ENCODE results near the gene RNF13.

RNF13 gene, protein sequence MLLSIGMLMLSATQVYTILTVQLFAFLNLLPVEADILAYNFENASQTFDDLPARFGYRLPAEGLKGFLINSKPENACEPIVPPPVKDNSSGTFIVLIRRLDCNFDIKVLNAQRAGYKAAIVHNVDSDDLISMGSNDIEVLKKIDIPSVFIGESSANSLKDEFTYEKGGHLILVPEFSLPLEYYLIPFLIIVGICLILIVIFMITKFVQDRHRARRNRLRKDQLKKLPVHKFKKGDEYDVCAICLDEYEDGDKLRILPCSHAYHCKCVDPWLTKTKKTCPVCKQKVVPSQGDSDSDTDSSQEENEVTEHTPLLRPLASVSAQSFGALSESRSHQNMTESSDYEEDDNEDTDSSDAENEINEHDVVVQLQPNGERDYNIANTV

DNA sequence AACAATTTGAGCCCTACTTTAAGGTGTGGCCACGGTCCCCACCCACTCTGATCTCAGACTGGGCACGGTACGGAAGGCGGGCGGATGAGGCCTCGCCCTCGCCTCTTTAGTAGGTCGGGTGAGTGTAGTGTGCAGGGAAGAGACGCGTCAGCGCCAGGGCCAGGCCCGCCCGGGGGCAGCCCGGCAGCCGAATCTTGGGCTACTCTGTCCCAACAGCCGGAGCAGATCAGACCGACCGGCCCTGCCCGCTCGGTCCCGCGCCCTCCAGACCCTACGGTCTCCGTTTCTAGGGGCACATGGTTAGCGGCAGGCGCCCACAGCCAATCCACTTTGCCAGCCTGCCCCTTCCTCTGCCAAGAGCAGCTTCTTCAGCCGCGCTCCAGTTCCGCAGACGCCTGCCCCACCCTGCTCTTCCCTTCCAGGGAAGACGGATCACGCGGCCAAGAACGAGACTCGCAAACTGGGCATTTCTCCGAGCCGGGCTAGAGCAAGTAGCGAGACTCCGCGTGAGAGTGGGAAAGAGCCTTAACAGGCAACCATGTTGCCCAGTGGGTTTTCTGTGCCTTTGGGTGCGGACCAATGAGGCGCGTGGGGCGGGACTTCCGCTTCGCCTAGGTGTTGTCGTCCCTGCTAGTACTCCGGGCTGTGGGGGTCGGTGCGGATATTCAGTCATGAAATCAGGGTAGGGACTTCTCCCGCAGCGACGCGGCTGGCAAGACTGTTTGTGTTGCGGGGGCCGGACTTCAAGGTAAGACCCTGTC, at the start of gene RNF13:
RNF13 (plus strand) TSS at position 610 of the 761 bp plus-strand sequence. CDS start 32,812 bp downstream, outside the sequence.
- peak; percentile 87 for DNase-seq (ENCODE audit: low read depth)

DNA sequence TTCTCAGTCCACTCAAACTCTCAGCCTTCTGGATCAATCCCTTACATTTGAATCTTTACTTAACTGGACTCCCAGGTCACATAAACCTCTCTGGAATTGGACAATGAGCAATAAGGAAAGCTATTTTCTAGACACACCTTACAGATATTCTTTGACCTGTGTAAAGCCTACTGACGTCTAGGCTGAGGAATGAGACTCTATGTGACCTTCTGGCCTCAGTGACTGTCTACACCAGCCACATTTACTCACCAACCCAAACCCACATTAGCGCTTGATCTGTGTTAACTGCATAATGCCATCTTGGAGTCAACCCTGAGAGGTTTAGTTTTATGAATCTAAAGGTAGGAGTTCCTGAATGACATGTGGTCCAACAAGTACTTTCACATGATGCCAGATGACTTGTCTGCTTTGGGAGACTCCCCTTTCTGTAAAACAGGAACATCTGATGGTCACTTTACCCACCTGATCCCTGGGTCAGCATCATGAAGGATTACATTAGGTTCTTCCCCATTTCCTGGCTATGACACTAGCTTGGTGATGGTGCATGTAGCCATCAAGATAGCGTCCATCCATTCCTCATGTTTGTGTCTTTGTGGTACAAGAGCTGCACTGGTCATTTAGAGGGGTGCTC, 49.3 kb upstream of the RNF13 start:
- no peak for DNase-seq (ENCODE audit: low read depth)

DNA sequence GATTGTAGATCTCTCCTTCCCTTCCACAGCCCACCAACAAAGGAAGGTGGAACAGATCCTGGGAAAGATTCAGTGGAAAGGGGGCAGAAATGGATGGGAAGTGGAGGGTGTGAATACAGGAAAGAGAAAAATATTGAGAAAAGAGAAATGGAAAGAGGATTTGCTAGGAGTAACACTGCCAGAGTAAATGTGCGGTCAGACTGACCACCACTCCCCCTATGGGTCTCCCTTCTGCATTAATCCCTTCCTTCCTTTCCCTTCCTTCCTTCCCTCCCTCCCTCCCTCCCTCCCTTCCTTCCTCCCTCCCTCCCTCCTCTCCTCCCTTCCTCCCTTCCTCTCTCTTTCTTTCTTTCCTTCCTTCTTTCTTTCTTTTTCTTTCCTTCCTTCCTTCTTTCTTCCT, 48.7 kb upstream of the RNF13 start:
- DNase-seq (ENCODE audit: low read depth) = no peak

DNA sequence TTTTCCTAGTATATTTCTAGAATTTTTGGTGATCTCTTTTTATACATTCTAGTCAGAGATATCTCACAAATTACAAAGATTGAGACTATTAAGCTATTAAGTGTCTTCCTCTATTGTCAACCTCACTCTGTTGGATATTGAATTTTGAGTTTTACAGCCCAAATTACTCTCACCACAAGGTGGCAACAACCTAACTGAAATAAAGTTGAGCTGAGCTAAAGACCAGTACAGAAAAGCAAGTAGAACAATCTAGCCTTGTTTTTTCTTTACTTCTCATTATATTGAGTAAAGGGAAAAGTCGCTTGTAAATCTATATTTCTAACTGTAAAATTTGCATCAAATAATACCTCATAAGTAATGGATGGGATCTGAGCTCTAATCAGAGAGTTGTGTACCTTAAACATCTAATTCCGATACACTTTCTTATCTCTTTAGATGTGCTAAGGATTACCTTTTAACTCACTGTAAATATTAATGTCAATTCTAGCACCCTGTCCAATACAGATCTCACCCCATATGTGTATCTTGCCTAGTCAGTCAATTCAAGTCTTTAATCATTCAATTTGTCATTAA, 47.2 kb upstream of the RNF13 start:
- DNase-seq (ENCODE audit: low read depth) = peak; percentile 26

DNA sequence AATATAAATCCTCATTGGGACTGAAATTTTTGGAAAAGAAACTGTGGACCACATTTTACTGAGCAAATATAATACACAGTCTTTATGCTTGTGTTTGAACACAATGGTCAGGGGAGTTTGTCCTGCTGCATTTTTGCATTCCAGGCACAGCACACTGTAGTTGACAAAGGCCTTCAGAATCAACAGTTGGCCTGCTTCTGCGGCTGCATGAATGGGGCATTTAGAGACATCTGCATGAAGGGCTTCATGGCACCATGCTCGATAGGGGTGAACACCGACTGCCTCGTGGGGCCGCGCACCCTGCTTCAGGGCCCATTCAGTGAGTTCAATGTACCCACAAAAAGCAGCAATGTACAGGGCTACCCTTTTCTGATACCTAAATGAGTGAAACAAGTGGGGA, 45.3 kb upstream of the RNF13 start:
- no peak for DNase-seq (ENCODE audit: low read depth)

DNA sequence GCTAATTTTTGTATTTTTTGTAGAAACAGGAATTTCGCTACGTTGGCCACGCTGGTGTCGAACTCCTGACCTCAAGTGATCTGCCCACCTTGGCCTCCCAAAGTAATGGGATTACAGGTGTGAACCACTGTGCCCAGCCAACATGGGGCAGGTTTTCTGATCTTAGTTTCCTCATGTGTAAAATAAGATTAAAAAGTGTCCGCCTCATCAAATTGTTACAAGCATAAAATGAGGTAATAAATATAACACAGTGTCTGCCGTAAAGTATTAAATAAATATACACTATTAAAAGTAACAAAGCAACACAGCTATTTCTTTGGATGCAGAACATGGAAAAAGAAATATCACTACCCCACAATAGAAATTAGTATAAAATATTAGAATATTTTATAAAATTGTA, 44.3 kb upstream of the RNF13 start:
- no peak for DNase-seq (ENCODE audit: low read depth)

DNA sequence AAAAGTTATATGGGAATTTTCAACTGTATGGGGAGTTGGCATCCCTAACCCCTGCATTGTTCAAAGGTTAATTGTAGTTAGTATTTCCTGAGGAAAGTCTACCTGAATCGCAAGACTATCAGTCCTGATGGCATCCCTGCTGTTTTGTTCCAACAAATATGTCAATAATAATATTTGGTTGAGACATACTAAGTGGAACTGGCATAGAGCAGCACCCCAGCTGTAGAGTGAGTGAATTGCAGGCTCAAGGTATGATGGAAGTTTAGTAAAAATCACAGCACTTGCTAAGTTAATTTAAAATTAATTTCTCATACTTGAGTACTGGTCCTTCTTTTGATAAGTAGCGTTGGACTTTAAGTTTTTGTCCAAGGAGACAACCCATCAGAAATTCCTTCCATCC, 42.8 kb upstream of the RNF13 start:
- no peak for DNase-seq (ENCODE audit: low read depth)

DNA sequence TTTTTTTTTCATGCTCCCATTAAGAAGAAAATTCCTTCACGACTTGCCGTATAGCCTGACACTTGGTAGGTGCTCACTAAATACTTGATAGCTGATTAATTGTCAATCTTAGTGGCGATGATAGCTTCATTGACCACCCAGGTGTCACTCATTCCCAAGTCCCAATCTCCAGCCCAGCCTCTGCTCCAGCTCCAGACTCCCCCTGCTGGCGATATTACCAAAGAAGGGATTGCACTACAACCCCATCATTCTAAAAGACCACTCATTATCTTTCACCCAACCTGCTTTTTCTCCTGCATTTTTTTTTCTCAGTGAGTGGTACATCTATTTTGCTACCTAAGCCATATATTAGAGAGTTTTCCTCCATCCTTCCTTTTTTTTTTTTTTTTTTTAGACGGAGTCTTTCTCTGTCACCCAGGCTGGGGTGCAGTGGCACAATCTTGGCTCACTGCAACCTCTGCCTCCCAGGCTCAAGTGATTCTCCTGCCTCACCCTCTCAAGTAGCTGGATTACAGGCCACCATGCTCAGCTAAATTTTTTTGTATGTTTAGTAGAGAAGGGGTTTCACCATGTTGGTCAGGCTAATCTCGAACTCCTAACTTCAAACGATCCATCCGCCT, 41.3 kb upstream of the RNF13 start:
- no peak for DNase-seq (ENCODE audit: low read depth)

DNA sequence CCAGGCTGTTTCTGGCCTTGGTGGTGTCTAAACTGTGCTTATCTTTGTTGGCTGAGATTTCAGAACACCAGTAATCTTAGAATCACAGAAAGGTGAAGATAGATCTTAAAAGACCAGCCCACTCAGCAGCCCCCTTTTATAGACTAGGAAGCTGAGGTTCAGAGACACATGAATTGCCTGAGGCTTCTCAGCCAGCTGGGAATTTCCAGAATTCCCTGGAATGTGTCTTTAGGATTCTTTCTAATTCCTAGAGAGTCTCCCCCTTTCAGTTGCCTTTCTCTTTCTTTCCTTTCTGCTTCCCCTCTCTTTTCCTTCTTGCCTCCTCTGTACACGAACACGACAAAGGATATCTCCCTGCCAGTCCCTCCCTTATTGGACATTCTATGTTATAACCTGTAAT, 40.2 kb upstream of the RNF13 start:
- DNase-seq (ENCODE audit: low read depth) = no peak

DNA sequence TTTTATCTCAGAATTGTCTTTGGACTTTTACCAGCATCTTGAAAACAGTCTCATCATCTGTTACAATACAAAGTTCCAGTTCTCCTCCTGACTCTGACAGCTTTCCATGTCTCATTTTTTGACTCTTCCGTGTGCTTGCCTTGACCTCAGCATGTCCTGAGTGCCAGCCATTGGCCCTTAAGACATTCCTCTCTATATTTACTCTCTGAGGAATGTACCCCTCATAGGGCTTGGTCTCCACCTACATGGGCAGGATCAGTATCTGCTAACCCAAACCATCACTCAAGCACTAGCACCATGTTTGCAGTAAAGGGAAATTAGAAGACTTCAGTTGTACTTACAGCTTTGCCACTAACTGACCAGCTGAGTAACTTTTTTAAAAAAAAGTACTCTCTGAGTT, 36.8 kb upstream of the RNF13 start:
- DNase-seq (ENCODE audit: low read depth) = no peak

DNA sequence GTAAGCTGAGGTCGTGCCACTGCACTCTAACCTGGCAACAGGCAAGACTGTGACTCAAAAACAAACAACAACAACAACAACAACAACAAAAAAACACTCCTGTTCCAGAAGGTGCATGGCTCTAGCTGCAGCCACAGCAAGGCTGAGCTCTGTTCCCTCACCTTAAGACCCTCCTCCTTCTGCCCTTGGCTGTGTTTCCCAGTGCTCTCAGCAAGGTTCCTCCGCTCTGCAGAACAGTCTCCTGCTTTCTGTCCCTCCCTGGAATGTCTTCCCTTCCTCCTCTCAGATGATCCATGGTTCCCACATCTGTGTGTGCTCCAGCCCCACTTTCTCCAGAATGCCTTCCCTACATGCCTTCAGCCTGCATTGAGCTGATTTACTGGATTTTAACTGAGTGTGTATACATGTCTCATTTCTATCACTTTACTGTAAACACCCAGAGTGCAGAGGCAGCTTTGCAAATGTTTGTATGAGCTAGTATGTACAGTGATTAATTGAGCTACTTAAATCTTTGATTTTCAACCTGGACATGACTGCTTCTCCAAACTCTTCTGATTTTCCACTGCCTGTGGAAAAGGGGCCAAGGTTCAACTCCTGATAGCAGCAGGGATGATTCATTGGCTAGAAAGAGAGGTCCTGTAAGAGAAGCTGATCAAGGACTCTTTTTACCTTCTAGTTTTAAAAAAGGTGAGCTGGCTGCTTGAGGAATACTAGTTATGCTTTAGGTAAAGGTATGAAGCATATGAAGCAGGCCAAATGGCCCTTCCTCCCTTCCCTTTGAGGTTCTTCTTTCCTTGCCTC, 35.4 kb upstream of the RNF13 start:
- DNase-seq (ENCODE audit: low read depth) = no peak

DNA sequence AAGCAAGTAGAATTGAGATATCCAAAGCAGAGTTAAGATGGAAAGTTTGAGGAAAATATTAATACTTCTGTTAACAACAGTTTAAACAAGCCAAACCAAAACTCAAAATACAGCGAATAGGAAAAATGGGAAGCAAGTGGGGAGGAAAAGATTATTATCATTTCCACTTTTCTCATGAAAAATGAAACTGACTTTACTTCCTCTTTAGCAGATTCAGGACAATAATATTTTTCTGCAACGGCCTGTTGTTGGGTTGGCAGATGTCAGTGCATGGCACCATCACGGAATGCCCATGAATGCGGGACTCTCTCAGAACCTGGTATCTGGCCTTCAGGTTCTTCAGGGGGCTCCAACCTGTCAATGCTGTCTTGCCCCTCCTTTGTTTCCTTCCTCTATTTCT, 31.8 kb upstream of the RNF13 start:
- DNase-seq (ENCODE audit: low read depth) = no peak

DNA sequence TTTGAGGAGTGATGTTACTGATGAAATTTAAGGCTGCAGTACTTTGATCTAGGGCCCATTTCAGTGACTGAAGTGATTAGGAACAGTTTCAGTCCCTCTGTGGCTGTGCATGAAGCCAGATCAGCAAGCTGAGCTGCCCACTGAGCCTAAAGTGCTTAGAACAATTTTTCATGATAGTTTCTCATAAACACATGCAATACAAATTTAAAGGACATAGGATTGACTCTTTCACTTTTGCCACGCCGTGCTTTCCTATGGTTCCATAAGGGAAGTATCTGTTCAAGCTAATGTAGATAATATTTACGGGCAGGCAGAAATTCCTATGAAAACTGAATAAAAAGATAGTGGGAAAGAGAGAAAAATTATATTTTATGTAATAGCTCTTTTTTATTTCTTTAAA, 31.3 kb upstream of the RNF13 start:
- DNase-seq (ENCODE audit: low read depth) = no peak

DNA sequence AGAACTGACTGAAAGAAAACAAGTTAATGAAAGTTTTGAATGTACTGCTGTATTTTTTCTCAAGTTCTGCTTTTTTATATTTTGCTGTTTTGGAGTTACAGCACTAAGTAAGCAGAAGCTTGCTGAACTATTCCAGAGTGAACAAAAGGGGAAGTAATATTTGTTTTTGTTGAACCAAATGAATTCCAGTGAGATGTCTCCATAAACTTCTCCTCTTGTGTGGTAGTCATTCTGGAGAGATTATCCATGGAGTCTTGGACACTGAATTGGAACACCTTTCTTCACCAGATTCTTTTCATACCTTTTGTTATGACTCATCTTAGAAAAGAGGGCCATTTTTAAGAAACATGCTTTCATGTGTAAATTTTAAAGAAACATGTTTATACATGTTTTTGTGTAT, 29.4 kb upstream of the RNF13 start:
- DNase-seq (ENCODE audit: low read depth) = no peak

DNA sequence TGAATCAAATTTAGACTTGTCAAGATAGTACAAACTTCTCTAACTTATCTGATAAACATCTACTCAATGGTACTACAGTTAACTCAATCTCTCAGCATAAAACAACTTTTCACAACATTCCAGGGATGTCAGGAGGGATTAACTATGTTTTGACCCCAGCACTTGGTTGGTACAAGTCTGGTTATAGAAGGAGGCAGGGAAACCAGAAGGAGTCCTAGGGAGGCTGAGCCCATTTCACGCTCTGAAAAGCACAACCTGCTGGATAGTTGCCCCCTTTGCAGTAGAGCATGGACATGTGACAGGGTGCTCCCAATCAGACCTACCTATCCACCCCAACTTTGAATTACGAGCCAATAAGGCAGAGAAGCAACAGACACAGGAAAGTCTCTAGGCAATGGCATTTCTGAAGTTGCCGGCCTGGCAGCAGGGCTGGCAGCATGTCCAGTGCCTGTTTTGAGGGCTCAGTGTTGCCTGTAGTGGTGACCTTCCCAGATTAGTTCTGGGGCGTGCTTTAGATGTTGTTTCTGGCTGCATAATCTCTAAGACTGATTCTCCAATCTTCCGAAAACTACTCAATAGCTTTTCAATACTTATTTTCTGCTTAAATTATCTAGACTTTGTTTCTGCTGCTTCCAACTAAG, 28.8 kb upstream of the RNF13 start:
- no peak for DNase-seq (ENCODE audit: low read depth)

DNA sequence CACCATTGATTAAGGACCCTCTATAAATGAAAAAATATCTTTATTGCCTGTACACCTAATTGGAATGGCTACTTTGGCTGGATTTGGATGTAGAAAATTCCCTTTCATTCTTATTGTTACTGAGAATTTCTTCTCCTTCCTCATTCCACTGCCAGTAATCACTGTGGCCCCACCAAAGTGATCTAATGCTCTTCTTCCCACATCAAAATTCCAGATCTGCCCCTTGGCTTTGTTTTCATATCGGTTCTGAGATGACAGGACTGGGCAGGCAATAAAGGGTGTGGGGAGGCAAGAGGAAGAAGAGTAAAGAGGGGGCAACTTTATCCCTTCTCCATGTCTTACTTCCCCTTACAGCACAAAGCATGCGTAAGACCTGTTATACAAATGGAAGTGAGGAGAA, 22.7 kb upstream of the RNF13 start:
- DNase-seq (ENCODE audit: low read depth) = no peak

DNA sequence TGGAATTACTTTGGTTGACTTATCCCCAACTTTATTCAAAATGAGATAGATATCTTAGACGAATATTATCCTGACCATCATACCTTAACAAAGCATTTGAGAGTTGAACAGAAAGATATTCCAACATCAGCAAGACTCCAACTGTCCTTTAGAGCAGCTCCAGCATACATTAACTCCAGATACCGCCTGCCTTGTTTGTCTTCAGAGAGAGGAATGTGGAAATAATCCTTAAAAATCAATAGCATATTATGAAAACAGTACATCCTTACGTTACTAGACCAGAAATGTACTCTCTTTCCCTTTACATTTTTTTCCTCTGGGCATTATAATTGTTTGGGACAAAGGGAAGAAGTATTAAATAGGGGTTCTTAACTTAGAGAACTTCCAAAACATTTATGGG, 22.3 kb upstream of the RNF13 start:
- DNase-seq (ENCODE audit: low read depth) = no peak

DNA sequence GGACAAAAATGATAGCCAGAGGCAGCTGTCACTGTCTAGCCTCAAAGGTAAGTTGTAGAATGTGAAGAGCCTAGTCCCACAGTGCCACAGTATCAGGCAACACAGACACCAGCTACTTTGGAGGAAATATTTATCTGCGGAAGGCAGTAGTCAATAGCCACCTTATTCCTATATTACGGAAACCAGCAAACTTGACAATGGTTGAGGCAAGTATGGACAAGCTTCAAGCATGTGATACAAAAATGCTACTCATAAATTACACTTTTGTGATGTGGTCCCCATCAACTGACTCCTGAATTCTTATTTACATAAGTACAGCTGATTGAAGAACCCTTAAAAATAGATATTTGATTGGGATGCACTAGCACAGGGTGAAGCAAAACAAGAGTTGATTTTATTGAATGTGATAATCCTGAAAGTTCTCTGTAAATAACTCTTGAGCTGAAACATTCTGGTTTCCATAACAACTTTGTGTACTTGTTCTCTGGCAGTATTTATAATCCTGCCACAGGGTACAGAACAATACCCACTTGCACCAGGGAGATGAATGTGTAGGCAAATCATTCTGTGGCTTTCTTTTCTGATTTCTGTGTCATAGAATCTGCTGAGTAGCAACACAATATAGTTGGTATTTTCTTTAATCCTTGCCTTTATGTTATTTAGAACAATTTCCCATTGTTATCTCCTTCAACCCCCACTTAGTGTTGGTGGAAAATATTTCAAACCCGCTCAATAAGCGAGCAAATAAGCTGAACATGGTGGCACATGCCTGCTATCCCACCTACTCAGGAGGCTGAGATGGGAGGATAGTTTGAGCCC, 20.4 kb upstream of the RNF13 start, which contains the start of gene ANKUB1:
ANKUB1 (minus strand) TSS at position 103 of the 819 bp plus-strand sequence. CDS start 188 bp downstream, outside the sequence.
- DNase-seq (ENCODE audit: low read depth) = no peak

DNA sequence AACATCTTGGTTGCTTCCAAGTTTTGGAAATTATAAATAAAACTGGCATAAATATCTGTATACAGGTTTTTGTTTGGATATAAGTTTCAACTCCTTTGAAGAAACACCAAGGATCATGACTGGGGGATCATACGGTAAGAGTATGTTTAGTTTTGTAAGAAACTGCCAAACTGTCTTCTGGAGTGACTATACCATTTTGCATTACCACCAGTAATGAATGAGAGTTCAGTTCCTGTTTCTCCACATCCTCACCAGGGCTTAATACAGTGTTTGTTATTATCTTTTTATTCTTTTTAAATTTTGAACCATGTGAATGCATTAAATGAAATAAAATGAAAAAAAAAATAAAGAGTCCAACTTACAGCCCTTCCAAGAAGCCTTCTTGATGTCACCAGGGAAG, 17.0 kb upstream of the RNF13 start:
- DNase-seq (ENCODE audit: low read depth) = no peak

DNA sequence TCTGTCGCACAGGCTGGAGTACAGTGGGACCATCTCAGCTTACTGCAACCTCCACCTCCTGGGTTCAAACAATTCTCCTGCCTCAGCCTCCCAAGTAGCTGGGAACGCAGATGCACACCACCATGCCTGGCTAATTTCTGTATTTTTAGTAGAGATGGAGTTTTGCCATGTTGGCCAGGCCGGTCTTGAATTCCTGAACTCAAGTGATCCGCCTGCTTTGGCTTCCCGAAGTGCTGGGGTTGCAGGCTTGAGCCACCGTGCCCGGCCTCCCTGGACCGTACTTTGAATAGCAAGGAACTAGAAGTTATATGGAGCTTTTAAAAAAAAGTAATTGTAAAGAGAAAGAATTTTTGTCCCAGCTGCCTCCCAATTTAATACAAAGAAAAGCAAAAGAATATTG, 12.3 kb upstream of the RNF13 start:
- DNase-seq (ENCODE audit: low read depth) = no peak

All from fibroblast of the conjunctiva (primary cell).